Superior temporal gyrus (tissue), 1 donor: ENCODE data around the gene MINDY3.

Source experiments
- DNase-seq: peaks from one replicate; pipeline ENCODE4 v3.0.0-alpha.2; 2016; ENCODE audit errors: extremely low spot score

The MINDY3 gene

GRCh38 chr10:15805395-15806058 lies 54.8 kb downstream of the MINDY3 start:
- DNase-seq, result no peak

- no peak for DNase-seq
These were observed 56.2 kb downstream of the MINDY3 start for GRCh38 chr10:15804109-15804508.

- DNase-seq, result no peak
These were observed 57.8 kb downstream of the MINDY3 start for GRCh38 chr10:15802375-15802949.

GRCh38 chr10:15801641-15802040 lies 58.7 kb downstream of the MINDY3 start:
- DNase-seq, result no peak

GRCh38 chr10:15801147-15801546 lies 59.2 kb downstream of the MINDY3 start:
- no peak for DNase-seq

- DNase-seq, result no peak
These were observed 63.0 kb downstream of the MINDY3 start for GRCh38 chr10:15797346-15797745.

- no peak for DNase-seq
These were observed 63.5 kb downstream of the MINDY3 start for GRCh38 chr10:15796762-15797161.

- DNase-seq, result no peak
These were observed 64.1 kb downstream of the MINDY3 start for GRCh38 chr10:15796098-15796759.

GRCh38 chr10:15795036-15795792 lies 65.1 kb downstream of the MINDY3 start:
- no peak for DNase-seq

DNA sequence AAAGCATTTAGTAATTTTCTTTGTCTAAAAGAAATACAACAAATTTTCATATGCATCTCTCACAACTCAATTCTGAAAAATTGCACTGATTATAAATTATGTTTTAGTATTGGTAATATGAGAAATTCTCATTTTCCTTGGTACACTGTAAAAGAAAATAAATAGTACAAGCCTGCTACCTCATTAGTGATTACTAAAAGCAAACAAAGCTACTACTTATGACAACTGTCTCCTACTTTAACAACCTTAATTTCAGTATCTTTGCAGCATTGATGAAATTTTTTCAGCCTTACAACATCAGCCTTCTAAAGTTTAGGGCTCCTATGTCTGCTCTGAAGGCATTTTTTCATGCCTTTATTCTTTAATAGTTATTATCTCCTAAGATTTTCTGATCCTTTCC lies 65.7 kb downstream of the MINDY3 start:
- DNase-seq, result no peak

GRCh38 chr10:15793664-15794063 lies 66.6 kb downstream of the MINDY3 start:
- DNase-seq, result no peak

- no peak for DNase-seq
These were observed 67.5 kb downstream of the MINDY3 start for GRCh38 chr10:15792777-15793176.

DNA sequence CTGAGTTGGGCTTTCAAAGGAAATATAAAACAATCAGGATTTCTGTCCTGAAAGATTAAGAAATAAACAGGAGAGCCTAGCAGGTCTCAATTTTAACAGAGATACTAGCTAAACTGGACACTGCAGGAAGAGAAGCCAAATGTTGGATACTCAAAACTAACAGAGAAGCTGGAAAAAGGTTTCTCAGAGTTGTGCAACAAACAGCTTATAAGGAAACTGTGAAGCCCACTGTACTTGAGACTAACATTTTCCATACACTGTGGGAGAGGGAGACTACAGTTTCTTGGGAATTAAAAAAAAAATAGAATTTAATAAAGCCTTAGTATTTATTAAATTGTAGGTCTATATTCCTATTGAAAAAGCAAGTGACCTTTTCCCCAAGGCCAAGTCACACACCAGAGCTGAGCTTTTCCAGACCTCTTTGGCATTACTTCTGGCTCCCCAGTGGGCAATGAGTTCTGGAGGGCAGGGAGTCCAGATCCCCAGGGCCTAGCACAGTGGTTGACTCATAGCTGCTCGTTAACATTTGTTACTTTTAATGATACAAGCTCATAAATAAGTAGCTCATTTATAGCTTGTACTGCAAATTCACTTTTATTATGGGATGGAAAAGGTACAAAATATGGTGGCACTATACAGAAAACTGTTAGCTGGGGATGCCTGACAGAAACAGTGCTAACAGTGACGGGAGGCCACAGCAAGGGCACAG lies 68.3 kb downstream of the MINDY3 start:
- no peak for DNase-seq

DNA sequence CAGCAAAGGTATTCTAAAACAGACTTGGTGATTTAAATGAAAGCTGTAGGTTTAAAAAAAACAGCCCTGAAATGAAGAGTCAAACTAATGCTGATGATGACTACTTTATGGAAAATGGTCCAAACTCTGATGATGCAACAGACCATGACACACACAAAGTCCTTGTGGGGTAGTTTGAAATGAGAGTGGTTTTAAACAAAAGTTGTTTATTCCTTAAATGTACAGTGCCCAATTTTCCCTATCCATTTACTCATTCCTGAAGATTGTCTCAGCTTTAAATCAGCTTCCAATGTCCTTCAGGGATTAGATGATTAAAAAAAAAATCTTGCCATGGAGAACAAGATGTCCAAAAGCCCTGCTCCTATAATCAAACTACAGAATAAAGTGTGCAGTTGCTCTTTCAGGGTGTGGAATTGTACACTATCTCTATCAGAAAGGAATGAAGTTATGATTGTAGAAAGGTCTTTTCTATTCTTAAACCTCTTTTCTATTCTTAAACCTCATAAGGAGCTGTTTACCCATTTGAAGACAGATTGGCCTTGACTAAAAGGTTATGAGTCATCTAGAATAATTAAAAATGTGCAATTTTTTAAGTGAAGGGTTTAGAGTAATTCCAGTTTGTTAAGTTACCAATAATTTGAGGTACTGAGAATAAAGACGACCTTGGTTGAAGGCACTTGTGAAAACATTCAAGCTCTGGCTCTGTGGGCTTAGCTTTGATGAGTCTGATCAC lies 70.3 kb downstream of the MINDY3 start:
- DNase-seq, result no peak

GRCh38 chr10:15787426-15787825 lies 72.9 kb downstream of the MINDY3 start:
- DNase-seq, result no peak

- no peak for DNase-seq
These were observed 75.5 kb downstream of the MINDY3 start for GRCh38 chr10:15784662-15785300.

- no peak for DNase-seq
These were observed 76.2 kb downstream of the MINDY3 start for GRCh38 chr10:15783941-15784636.

- no peak for DNase-seq
These were observed 77.5 kb downstream of the MINDY3 start for GRCh38 chr10:15782851-15783250.

DNA sequence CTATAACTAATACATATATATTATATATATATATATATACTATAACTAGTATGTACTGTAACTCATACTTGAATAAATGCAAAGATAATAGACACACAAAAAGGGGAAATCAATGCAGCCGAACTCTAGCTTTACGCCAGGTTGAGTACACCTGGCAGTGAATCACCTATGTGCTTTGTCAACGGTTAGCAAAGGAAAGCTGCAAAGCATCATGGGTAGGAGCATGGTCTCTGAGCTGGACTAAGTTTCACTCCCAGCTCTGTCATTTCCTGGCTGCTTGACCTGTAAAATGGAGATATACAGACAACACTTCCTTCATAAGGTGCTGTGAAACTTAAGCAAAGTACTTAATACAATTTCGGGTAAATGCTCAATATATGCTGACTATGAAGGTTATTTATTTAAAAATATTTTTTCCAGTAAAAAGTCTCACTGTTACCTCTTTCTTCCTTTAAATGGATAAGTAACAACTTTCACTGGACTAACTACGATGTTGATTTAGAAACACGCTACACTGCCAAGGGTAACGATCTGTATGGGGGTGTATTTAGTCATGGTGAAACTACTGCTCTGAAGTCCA lies 78.8 kb downstream of the MINDY3 start:
- no peak for DNase-seq
